Smooth muscle cell (in vitro differentiated cells): Measurements from ENCODE around the gene ULK4. TPM values are rescaled to one million over a fixed set of nuclear protein-coding genes. Genes with fewer than 3 reads are reported as not detected.
A peak's percentile ranks its signal among the peaks of the same experiment; 100 is the strongest.

ENCODE experiments used
- DNase-seq: peaks from one replicate; lab custom pipeline; 2025; ENCODE audit not compliant: unreplicated experiment; lab: John Stamatoyannopoulos, UW
- H2AFZ ChIP-seq: fragments of 200-600 bp; sonication (generic); 2 replicates; pipeline ENCODE4 v1.6.0; 2016; ENCODE audit warnings: antibody characterized with exemption, low read depth, mild to moderate bottlenecking
- H3F3A ChIP-seq: fragments of 200-600 bp; sonication (generic); 2 replicates; pipeline ENCODE4 v1.6.0; 2017; ENCODE audit warnings: antibody characterized with exemption, low read depth
- H3K27ac ChIP-seq: fragments of 200-600 bp; sonication (generic); 2 replicates; pipeline ENCODE4 v1.5.1; 2016; ENCODE audit warnings: low read depth, mild to moderate bottlenecking
- H3K27me3 ChIP-seq: fragments of 200-600 bp; sonication (generic); 2 replicates; pipeline ENCODE4 v1.6.1; 2016; ENCODE audit warnings: low read depth, mild to moderate bottlenecking
- H3K36me3 ChIP-seq: fragments of 200-600 bp; sonication (generic); 2 replicates; pipeline ENCODE4 v1.5.1; 2016; ENCODE audit warnings: low read depth
- H3K4me1 ChIP-seq: fragments of 200-600 bp; sonication (generic); 2 replicates; pipeline ENCODE4 v1.5.1; 2016; ENCODE audit warnings: low read depth
- H3K4me2 ChIP-seq: fragments of 200-600 bp; sonication (generic); 2 replicates; pipeline ENCODE4 v1.6.0; 2016; ENCODE audit warnings: mild to moderate bottlenecking
- H3K4me3 ChIP-seq: fragments of 200-600 bp; sonication (generic); 2 replicates; pipeline ENCODE4 v1.5.1; 2016; ENCODE audit warnings: mild to moderate bottlenecking
- H3K79me2 ChIP-seq: fragments of 200-600 bp; sonication (generic); 2 replicates; pipeline ENCODE4 v1.6.0; 2016; ENCODE audit warnings: low read depth, mild to moderate bottlenecking
- H3K9ac ChIP-seq: fragments of 200-600 bp; sonication (generic); 2 replicates; pipeline ENCODE4 v1.6.0; 2016; ENCODE audit warnings: low read depth
- H3K9me3 ChIP-seq: fragments of 200-600 bp; sonication (generic); replicated peaks from 2 replicates; pipeline ENCODE4 v1.5.1; 2016; ENCODE audit warnings: low read depth
- H4K20me1 ChIP-seq: fragments of 200-600 bp; sonication (generic); 2 replicates; pipeline ENCODE4 v1.6.0; 2016; ENCODE audit warnings: low read depth
- CTCF ChIP-seq: fragments of 200-600 bp; sonication (generic); IDR thresholded peaks from 2 replicates; pipeline ENCODE4 v1.5.1; 2017; ENCODE audit warnings: borderline replicate concordance, mild to moderate bottlenecking, antibody characterized with exemption; ENCODE audit not compliant: insufficient read depth, poor library complexity, severe bottlenecking
- WGBS: methylation state at CpG from one replicate; pipeline ENCODE4 v1.1.7; 2016; ENCODE audit warnings: low lambda C conversion rate; 5-methylcytosine and 5-hydroxymethylcytosine counted together
- polyA plus RNA-seq: library from polyadenylated mRNA; unstranded; fragments of >200 nt; fragmentation: Nextera tagmentation; extraction: Ambion mirVana; gene quantifications from 2 replicates; pipeline ENCODE4 v1.2.1, GENCODE V29; 2016
- total RNA-seq: library from RNA; depleted of rRNA; stranded (reverse); fragments of >200 nt; gene quantifications from 2 replicates; pipeline ENCODE4 v1.2.3, GENCODE V29; 2014

The ULK4 gene
- total and polyA plus RNA-seq, 2 experiments from 2014 or later, result 4.3 to 14.2 TPM

DNA sequence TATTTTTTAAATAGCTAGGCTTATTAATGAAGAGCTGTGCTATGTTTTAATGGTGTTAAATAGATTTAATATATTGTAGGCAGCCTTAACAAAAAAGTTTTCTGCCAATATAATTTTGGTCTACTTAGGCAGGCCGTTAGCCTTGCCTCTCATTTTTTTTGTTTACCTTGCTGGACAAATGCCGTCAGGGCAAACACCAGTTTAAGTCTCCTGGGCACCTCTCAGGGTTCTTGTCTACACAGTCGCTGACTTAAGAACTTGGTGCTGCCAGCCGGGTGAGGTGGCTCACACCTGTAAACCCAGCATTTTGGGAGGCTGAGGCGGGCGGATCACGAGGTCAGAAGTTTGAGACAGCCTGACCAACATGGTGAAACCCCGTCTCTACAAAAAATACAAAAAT is 153.3 kb downstream of the ULK4 start:
- Histone ChIP-seq H3K79me2 (no peaks in the 10 kb centered on the region), H3K4me3 (no peak overlapping the region), H3F3A (no peaks in the 10 kb centered on the region), H3K4me1 (no peaks in the 10 kb centered on the region), H2AFZ (no peak overlapping the region), H4K20me1 (no peaks in the 10 kb centered on the region), H3K27ac (no peak overlapping the region), H3K4me2 (no peak overlapping the region), H3K36me3 (no peaks in the 10 kb centered on the region), H3K9ac (no peak overlapping the region), H3K27me3 (no peaks in the 10 kb centered on the region), H3K9me3 (no peaks in the 10 kb centered on the region)
- no peak for DNase-seq
- 95% methylated on average over 8 of the region's 8 CpGs for WGBS
- no peak for TF ChIP-seq CTCF

DNA sequence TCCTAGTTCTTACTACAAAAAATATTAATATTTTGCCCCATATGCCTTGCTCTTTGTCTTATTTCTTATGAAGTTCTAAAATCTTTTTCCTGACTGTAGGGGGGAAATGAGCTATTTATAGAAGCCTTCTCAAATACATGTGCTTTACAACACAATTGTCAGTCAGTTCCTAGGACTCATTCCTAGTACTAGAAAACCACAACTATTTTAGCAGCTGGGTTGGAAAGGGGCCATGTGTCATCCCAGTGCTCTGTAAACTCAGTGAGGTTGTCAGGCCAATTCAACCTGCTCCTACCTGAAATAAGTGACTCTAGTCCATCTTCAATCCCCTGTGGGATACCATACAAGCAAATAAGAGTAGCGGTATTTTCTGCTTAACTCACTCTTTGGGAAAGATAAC is 153.8 kb downstream of the ULK4 start:
- Histone ChIP-seq H3K36me3 (no peaks in the 10 kb centered on the region), H4K20me1 (no peaks in the 10 kb centered on the region), H3K27ac (no peak overlapping the region), H3K4me2 (peak overlapping the region; percentile 45), H3K9ac (no peak overlapping the region), H3K27me3 (no peaks in the 10 kb centered on the region), H2AFZ (no peak overlapping the region), H3K4me1 (no peaks in the 10 kb centered on the region), H3K4me3 (no peak overlapping the region), H3K9me3 (no peaks in the 10 kb centered on the region), H3K79me2 (no peaks in the 10 kb centered on the region), H3F3A (no peaks in the 10 kb centered on the region)
- DNase-seq, result no peak
- WGBS, result 47% methylated on average over 1 of the region's 1 CpG
- TF ChIP-seq CTCF, result no peak

- Histone ChIP-seq H3K4me1 (peaks cover 12% of the 10 kb centered on the region), H2AFZ (no peak overlapping the region), H3K27me3 (no peaks in the 10 kb centered on the region), H3K9ac (no peak overlapping the region), H3K27ac (no peak overlapping the region), H3F3A (no peaks in the 10 kb centered on the region), H4K20me1 (no peaks in the 10 kb centered on the region), H3K4me2 (no peak overlapping the region), H3K4me3 (no peak overlapping the region), H3K36me3 (no peaks in the 10 kb centered on the region), H3K79me2 (no peaks in the 10 kb centered on the region), H3K9me3 (no peaks in the 10 kb centered on the region)
- 64% methylated on average over 5 of the region's 5 CpGs for WGBS
- no peak for DNase-seq
- TF ChIP-seq CTCF, result no peak
Observed at GRCh38 chr3:41794748-41795589, 166.9 kb downstream of the ULK4 start.

- Histone ChIP-seq H3K27me3 (no peaks in the 10 kb centered on the region), H3K4me1 (peaks cover 12% of the 10 kb centered on the region), H3K79me2 (no peaks in the 10 kb centered on the region), H3F3A (no peaks in the 10 kb centered on the region), H3K9ac (no peak overlapping the region), H3K27ac (no peak overlapping the region), H3K9me3 (no peaks in the 10 kb centered on the region), H2AFZ (no peak overlapping the region), H4K20me1 (no peaks in the 10 kb centered on the region), H3K4me3 (no peak overlapping the region), H3K4me2 (no peak overlapping the region), H3K36me3 (no peaks in the 10 kb centered on the region)
- TF ChIP-seq CTCF, result no peak
- no peak for DNase-seq
- WGBS, result 97% methylated on average over 7 of the region's 7 CpGs
Observed at GRCh38 chr3:41792806-41793205, 169.1 kb downstream of the ULK4 start.
